Mesenchymal stem cell (in vitro differentiated cells and primary cell): ENCODE measurements around the gene GDI2.
A peak's percentile ranks its signal among the peaks of the same experiment; 100 is the strongest.
"Not testable (repeated sequence)": the region's sequence is repeated elsewhere in the genome, so short reads cannot be mapped to it uniquely, and the experiment has no call there.

Experiments
- DNase-seq: peaks from one replicate; pipeline ENCODE4 v3.0.0-alpha.2; 2013
- H2AFZ ChIP-seq: one replicate; pipeline ENCODE4 v1.6.1; 2013; ENCODE audit warnings: low read depth, mild to moderate bottlenecking, control low read depth, inconsistent platforms, low read length, moderate library complexity
- H2AK5ac ChIP-seq: 2 replicates; pipeline ENCODE4 v1.6.1; 2013; ENCODE audit warnings: low read length, moderate library complexity, mild to moderate bottlenecking, inconsistent platforms; ENCODE audit not compliant: severe bottlenecking
- H2BK120ac ChIP-seq: one replicate; pipeline ENCODE4 v1.6.1; 2013; ENCODE audit warnings: low read depth, mild to moderate bottlenecking, inconsistent platforms, low read length, moderate library complexity
- H2BK12ac ChIP-seq, 2 experiments: one replicate each; pipeline ENCODE4 v1.6.1; 2013; ENCODE audit warnings: inconsistent platforms in 2 of 2, low read length in 2 of 2, mild to moderate bottlenecking in 2 of 2, moderate library complexity in 2 of 2, control low read depth in 1 of 2
- H2BK15ac ChIP-seq: one replicate; pipeline ENCODE4 v1.6.1; 2013; ENCODE audit warnings: mild to moderate bottlenecking, low read depth, inconsistent platforms; ENCODE audit not compliant: poor library complexity, severe bottlenecking
- H2BK5ac ChIP-seq: 2 replicates; pipeline ENCODE4 v1.6.1; 2013; ENCODE audit warnings: low read depth, mild to moderate bottlenecking, low read length, control low read depth, inconsistent platforms; ENCODE audit not compliant: poor library complexity, severe bottlenecking
- H3K14ac ChIP-seq, 2 experiments: one replicate each; pipeline ENCODE4 v1.6.1; 2013; ENCODE audit warnings: inconsistent platforms in 2 of 2, low read length in 2 of 2, control low read depth in 1 of 2, mild to moderate bottlenecking in 1 of 2, moderate library complexity in 1 of 2
- H3K18ac ChIP-seq, 2 experiments: one replicate each; pipeline ENCODE4 v1.6.1; 2013; ENCODE audit warnings: inconsistent platforms in 2 of 2, low read length in 2 of 2, control low read depth in 1 of 2, low read depth in 1 of 2, mild to moderate bottlenecking in 1 of 2
- H3K23ac ChIP-seq, 2 experiments: one replicate each; pipeline ENCODE4 v1.6.1; 2013; ENCODE audit warnings: inconsistent platforms in 2 of 2, low read length in 2 of 2, mild to moderate bottlenecking in 2 of 2, moderate library complexity in 2 of 2, control low read depth in 1 of 2
- H3K27ac ChIP-seq: 2 replicates; pipeline ENCODE4 v1.5.1; 2013; ENCODE audit warnings: mild to moderate bottlenecking, moderate library complexity, low read length, control low read depth, inconsistent platforms; ENCODE audit not compliant: poor library complexity, severe bottlenecking
- H3K27me3 ChIP-seq, 2 experiments: 2 replicates each; pipeline versions ENCODE4 v1.6.1 to v1.7.0; 2013; ENCODE audit warnings: low read length in 2 of 2, mild to moderate bottlenecking in 2 of 2, moderate library complexity in 2 of 2, control low read depth in 1 of 2, inconsistent platforms in 1 of 2; ENCODE audit not compliant: control insufficient read depth in 1 of 2, insufficient read depth in 1 of 2
- H3K36me3 ChIP-seq, 2 experiments: 2 replicates each; pipeline versions ENCODE4 v1.6.1 to v1.7.0; 2013; ENCODE audit warnings: low read length in 2 of 2, control low read depth in 1 of 2, inconsistent platforms in 1 of 2, low read depth in 1 of 2, mild to moderate bottlenecking in 1 of 2; ENCODE audit not compliant: insufficient read depth in 2 of 2, control insufficient read depth in 1 of 2
- H3K4ac ChIP-seq, 2 experiments: one replicate each; pipeline ENCODE4 v1.6.1; 2013; ENCODE audit warnings: inconsistent platforms in 2 of 2, low read length in 2 of 2, mild to moderate bottlenecking in 2 of 2, moderate library complexity in 2 of 2, control low read depth in 1 of 2, low read depth in 1 of 2
- H3K4me1 ChIP-seq: 2 replicates; pipeline ENCODE4 v1.6.1; 2013; ENCODE audit warnings: low read depth, low read length, control low read depth; ENCODE audit not compliant: control insufficient read depth, insufficient read depth
- H3K4me2 ChIP-seq: 2 replicates; pipeline ENCODE4 v1.6.1; 2013; ENCODE audit warnings: low read length, mild to moderate bottlenecking, inconsistent platforms; ENCODE audit not compliant: poor library complexity, severe bottlenecking
- H3K4me3 ChIP-seq, 2 experiments: 2 replicates each; pipeline versions ENCODE4 v1.5.1 to v1.7.0; 2013; ENCODE audit warnings: low read length in 2 of 2, mild to moderate bottlenecking in 2 of 2, control low read depth in 1 of 2, low read depth in 1 of 2; ENCODE audit not compliant: insufficient read depth in 1 of 2
- H3K79me1 ChIP-seq: replicated peaks from 2 replicates; pipeline ENCODE4 v1.6.1; 2013; ENCODE audit warnings: mild to moderate bottlenecking, control low read depth, low read length, inconsistent platforms; ENCODE audit not compliant: poor library complexity, severe bottlenecking
- H3K9ac ChIP-seq: 2 replicates; pipeline ENCODE4 v1.7.0; 2013; ENCODE audit warnings: mild to moderate bottlenecking, low read length, moderate library complexity
- H3K9me3 ChIP-seq: 2 replicates; pipeline ENCODE4 v1.7.0; 2013; ENCODE audit warnings: mild to moderate bottlenecking, low read length; ENCODE audit not compliant: control insufficient read depth
- H4K8ac ChIP-seq: one replicate; pipeline ENCODE4 v1.6.1; 2013; ENCODE audit warnings: inconsistent platforms, mild to moderate bottlenecking, low read length, moderate library complexity
- H4K91ac ChIP-seq: one replicate; pipeline ENCODE4 v1.6.1; 2013; ENCODE audit warnings: mild to moderate bottlenecking, low read length, inconsistent platforms
- WGBS: methylation state at CpG from one replicate; pipeline ENCODE4 v1.1.7; 2013; ENCODE audit warnings: mixed read lengths; 5-methylcytosine and 5-hydroxymethylcytosine counted together

GDI2 gene

DNA sequence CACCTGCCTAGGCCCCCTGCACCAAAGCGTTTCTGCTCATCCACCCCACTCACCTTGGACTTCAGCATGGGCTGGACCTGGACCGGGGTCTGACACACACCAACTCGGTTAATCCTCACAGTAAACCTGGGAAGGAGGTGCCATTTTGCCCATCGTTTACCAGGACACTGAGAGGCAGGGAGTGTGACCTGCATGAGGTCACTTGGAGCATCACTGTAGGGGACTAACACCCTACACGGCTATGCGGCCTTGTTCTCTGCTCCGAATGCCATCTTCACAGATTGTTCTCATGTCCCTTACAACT, 43.4 kb upstream of the GDI2 start:
- Histone ChIP-seq H3K9ac (no peak overlapping the region), H3K4me2 (no peak overlapping the region), H2BK15ac (no peak overlapping the region), H3K79me1 (no peaks in the 10 kb centered on the region), H2BK12ac (peak overlapping the region in 1 of 2 experiments; percentile 43), H3K4me3 (no peak overlapping the region), H2AK5ac (no peak overlapping the region), H3K27me3 (no peaks in the 10 kb centered on the region), H3K14ac (no peak overlapping the region), H3K27ac (no peak overlapping the region), H4K91ac (no peak overlapping the region), H3K23ac (no peak overlapping the region), H3K4me1 (no peaks in the 10 kb centered on the region), H2BK5ac (no peak overlapping the region), H3K4ac (no peak overlapping the region), H2BK120ac (no peak overlapping the region), H2AFZ (no peak overlapping the region), H3K18ac (no peak overlapping the region), H3K36me3 (no peaks in the 10 kb centered on the region), H4K8ac (no peak overlapping the region), H3K9me3 (no peaks in the 10 kb centered on the region)
- no peak for DNase-seq
- WGBS, result 91% methylated on average over 7 of the region's 7 CpGs

GRCh38 chr10:5855979-5856700, 42.9 kb upstream of the GDI2 start:
- H2AFZ ChIP-seq, result no peak overlapping the region
- no peak overlapping the region for H2AK5ac ChIP-seq
- no peak overlapping the region for H2BK15ac ChIP-seq
- H3K9ac ChIP-seq, result no peak overlapping the region
- no peak overlapping the region for H2BK120ac ChIP-seq
- H3K4ac ChIP-seq, result no peak overlapping the region
- H3K27me3 ChIP-seq, result no peaks in the 10 kb centered on the region
- no peaks in the 10 kb centered on the region for H3K36me3 ChIP-seq
- no peak overlapping the region for H3K14ac ChIP-seq
- H3K4me2 ChIP-seq, result no peak overlapping the region
- no peak overlapping the region for H2BK5ac ChIP-seq
- no peak overlapping the region for H4K91ac ChIP-seq
- H3K9me3 ChIP-seq, result no peaks in the 10 kb centered on the region
- no peaks in the 10 kb centered on the region for H3K4me1 ChIP-seq
- DNase-seq, result no peak
- H3K4me3 ChIP-seq, result no peak overlapping the region
- H3K18ac ChIP-seq, result no peak overlapping the region
- no peak overlapping the region for H3K27ac ChIP-seq
- no peak overlapping the region for H3K23ac ChIP-seq
- WGBS, result 92% methylated on average over 18 of the region's 18 CpGs
- no peak overlapping the region for H4K8ac ChIP-seq
- no peak overlapping the region for H2BK12ac ChIP-seq
- no peaks in the 10 kb centered on the region for H3K79me1 ChIP-seq

DNA sequence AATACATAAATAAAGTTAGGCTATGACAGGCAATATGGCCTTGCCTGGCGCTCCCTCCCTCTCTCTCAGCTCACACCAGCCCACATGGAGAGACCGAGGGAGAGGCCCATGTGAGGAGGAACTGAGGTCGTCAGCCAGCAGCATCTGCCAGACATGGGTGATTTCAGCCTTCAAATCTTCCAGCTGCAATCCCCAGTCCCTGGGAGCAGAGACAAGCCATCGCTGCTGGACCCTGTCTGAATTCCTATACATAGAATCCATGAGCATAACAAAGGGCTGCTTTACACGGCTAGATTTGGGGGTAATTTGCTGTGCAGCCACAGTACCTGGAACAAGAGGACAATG, 40.9 kb upstream of the GDI2 start:
- Histone ChIP-seq H3K9me3 (no peaks in the 10 kb centered on the region), H3K4me1 (no peaks in the 10 kb centered on the region), H3K36me3 (no peaks in the 10 kb centered on the region), H2AFZ (no peak overlapping the region), H3K18ac (no peak overlapping the region), H2AK5ac (no peak overlapping the region), H2BK15ac (no peak overlapping the region), H3K23ac (no peak overlapping the region), H3K14ac (no peak overlapping the region), H3K4ac (no peak overlapping the region), H3K9ac (no peak overlapping the region), H4K8ac (no peak overlapping the region), H4K91ac (no peak overlapping the region), H2BK5ac (no peak overlapping the region), H3K79me1 (no peaks in the 10 kb centered on the region), H3K27ac (no peak overlapping the region), H3K27me3 (no peaks in the 10 kb centered on the region), H3K4me3 (no peak overlapping the region), H3K4me2 (no peak overlapping the region), H2BK120ac (no peak overlapping the region), H2BK12ac (no peak overlapping the region)
- WGBS, result 90% methylated on average over 4 of the region's 5 CpGs
- no peak for DNase-seq

DNA sequence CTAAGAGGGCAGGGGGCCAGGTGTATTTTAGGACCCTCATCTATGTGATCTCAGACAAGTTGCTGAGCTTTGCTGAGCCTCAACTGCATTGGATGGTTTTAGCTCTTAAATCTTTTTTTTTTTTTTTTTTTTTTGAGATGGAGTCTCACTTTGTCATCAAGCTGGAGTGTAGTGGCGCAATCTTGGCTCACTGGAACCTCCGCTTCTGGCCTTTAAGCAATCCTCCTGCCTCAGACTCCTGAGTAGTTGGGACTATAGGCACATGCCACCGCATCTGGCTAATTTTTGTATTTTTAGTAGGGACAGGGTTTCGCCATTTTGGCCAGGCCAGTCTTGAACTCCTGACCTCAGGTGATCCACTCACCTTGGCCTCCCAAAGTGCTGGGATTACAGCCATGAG, 33.4 kb upstream of the GDI2 start:
- not testable (repeated sequence) for H2AFZ ChIP-seq, H3K36me3 ChIP-seq, H3K9me3 ChIP-seq, H3K9ac ChIP-seq, H2BK12ac ChIP-seq, H3K18ac ChIP-seq, H4K8ac ChIP-seq, DNase-seq, H3K4me1 ChIP-seq, H2BK15ac ChIP-seq, H2AK5ac ChIP-seq, H3K14ac ChIP-seq, H3K4ac ChIP-seq, H2BK120ac ChIP-seq, H3K27me3 ChIP-seq, H3K27ac ChIP-seq, H2BK5ac ChIP-seq, H3K4me2 ChIP-seq, H3K23ac ChIP-seq, H3K4me3 ChIP-seq, H4K91ac ChIP-seq, H3K79me1 ChIP-seq
- 95% methylated on average over 4 of the region's 4 CpGs for WGBS
